GM13976 (cell line): ENCODE data around the gene EEF1B2.
"Not testable (repeated sequence)": the region's sequence is repeated elsewhere in the genome, so short reads cannot be mapped to it uniquely, and the experiment has no call there.

Source experiments
- DNase-seq: peaks from one replicate; pipeline ENCODE4 v3.0.0; 2012; ENCODE audit warnings: low spot score
- in situ Hi-C: fragments of 300-500 bp; cut with MboI; formaldehyde crosslinking; loops from one replicate; pipeline ENCODE4 v1.12.0; 2022; ENCODE audit warnings: low sequenced_read_pairs, mixed read lengths, inconsistent platforms; ENCODE audit not compliant: unreplicated experiment
- TF ChIP-seq, protein P1 (sequence below): IDR thresholded peaks from 2 replicates; pipeline ENCODE4 v1.5.1; 2012; ENCODE audit warnings: borderline replicate concordance, mild to moderate bottlenecking; ENCODE audit not compliant: insufficient read depth; ENCODE audit errors: extremely low read depth, missing control alignments, control extremely low read depth

The EEF1B2 gene

DNA sequence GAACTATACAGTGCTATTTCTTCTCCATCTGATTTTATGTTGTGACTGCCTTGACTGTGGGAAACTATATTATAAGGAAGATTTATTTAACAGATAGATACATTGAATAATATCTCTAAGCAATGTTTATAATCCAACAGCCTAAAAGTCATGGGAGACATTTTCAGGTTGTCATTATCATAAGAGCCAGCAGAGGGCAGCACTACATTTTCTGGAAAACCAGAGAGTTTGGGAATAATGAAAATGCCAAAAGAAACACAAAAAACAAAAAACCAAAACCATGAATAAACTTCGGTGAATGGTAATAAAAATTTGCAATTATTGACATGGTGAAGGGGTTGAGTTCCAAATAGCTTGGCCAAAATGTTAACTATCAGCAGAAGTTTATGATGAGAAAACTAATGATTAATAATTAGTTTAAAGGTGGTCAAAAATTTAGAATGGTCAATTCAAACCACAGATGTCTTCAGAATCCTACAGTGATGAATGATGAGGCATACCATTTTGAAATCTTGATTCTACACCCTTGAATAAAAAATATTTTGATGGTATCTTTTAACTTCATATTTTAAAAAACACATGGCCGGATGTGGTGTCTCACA is 4.7 kb downstream of the EEF1B2 start:
- in situ Hi-C loops = no loop called here
- TF ChIP-seq, protein P1, sequence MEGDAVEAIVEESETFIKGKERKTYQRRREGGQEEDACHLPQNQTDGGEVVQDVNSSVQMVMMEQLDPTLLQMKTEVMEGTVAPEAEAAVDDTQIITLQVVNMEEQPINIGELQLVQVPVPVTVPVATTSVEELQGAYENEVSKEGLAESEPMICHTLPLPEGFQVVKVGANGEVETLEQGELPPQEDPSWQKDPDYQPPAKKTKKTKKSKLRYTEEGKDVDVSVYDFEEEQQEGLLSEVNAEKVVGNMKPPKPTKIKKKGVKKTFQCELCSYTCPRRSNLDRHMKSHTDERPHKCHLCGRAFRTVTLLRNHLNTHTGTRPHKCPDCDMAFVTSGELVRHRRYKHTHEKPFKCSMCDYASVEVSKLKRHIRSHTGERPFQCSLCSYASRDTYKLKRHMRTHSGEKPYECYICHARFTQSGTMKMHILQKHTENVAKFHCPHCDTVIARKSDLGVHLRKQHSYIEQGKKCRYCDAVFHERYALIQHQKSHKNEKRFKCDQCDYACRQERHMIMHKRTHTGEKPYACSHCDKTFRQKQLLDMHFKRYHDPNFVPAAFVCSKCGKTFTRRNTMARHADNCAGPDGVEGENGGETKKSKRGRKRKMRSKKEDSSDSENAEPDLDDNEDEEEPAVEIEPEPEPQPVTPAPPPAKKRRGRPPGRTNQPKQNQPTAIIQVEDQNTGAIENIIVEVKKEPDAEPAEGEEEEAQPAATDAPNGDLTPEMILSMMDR = peak; percentile 44
- no peak for DNase-seq

DNA sequence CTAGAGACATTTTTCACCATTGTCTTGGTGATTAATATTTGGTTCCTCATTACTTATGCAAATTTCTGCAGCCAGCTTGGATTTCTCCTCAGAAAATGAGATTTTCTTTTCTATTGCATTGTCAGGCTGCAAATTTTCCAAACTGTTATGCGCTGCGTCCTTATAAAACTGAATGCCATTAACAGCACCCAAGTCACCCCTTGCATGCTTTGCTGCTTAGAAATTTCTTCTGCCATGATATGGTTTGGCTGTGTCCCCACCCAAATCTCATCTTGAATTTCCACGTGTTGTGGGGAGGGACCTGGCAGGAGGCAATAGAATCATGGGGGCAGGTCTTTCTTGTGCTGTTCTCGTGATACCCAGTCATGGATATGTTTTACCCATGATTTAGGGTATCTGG is 8.5 kb downstream of the EEF1B2 start:
- DNase-seq, in situ Hi-C loops: not testable (repeated sequence)

DNA sequence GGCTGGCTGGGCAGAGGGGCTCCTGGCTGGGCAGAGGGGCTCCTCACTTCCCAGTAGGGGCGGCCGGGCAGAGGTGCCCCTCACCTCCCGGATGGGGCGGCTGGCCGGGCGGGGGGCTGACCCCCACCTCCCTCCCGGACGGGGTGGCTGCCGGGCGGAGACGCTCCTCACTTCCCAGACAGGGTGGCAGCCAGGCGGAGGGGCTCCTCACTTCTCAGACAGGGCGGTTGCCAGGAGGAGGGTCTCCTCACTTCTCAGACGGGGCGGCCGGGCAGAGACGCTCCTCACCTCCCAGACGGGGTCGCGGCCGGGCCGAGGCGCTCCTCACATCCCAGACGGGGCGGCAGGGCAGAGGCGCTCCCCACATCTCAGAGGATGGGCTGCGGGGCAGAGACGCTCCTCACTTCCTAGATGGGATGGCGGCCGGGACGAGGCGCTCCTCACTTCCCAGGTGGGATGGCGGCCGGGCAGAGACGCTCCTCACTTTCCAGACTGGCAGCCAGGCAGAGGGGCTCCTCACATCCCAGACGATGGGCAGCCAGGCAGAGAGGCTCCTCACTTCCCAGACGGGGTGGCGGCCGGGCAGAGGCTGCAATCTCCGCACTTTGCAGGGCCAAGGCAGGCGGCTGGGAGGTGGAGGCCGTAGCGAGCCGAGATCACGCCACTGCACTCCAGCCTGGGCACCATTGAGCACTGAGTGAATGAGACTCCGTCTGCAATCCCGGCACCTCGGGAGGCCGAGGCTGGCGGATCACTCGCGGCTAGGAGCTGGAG is 12.1 kb downstream of the EEF1B2 start:
- in situ Hi-C loops, DNase-seq: not testable (repeated sequence)

DNA sequence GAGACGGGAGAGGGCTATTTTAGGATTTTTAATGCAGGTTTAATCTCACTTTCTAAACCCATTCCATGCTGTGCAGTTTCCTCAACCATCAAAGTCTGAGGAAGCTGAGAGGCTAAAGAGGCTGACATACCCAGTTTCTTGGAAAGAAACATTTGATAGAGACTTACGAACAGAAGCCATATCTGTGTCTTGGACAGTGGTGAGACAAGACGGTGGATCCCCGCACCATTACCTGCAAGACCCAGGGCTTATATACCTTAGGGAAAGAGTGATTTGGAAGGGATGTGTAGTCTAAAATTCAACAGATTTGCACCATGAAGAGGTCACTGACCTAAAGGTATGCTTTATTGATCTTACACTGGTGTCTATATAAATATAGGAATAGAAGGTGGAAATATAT is 13.5 kb downstream of the EEF1B2 start:
- TF ChIP-seq, protein P1 = no peak
- in situ Hi-C loops = no loop called here
- no peak for DNase-seq

DNA sequence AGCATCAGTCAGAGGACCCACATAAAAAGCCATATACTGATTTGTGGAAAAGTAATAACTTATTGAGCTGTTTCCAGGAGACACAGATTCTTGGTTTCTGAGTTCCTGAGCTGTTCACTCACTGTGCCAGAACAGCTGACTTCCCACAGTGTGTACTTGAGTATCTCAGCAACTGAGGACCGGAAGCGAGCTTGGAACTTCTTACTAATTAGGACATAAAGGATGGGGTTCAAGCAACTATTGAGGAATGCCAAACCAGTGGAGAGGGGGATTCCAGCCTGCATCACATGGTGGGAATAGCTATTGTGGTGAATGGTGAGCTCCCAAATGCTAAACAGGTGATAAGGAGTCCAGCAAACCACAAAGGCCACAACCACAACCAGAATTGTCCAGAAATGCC is 16.4 kb downstream of the EEF1B2 start:
- in situ Hi-C loops = no loop called here
- no peak for DNase-seq
- TF ChIP-seq, protein P1 = no peak

DNA sequence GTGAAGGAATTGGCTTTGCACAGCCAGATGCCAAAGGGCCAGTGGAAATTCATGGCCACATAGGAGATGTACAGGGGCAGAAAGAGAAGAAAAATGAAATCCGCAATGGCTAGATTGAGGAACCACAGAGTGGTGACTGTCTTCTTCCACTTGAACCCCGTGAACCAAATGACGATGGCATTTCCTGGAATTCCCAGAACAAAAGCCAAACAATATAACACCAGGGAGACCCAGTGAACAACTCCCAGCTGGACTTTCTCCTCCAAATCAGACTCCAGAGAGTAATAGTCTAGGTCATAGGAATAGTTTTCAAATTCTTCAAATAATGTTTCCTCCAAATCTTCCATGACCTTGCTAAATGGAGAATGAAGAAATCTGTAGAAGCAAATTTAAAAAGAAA is 17.2 kb downstream of the EEF1B2 start:
- in situ Hi-C loops = no loop called here
- DNase-seq = no peak
- TF ChIP-seq, protein P1 = no peak

DNA sequence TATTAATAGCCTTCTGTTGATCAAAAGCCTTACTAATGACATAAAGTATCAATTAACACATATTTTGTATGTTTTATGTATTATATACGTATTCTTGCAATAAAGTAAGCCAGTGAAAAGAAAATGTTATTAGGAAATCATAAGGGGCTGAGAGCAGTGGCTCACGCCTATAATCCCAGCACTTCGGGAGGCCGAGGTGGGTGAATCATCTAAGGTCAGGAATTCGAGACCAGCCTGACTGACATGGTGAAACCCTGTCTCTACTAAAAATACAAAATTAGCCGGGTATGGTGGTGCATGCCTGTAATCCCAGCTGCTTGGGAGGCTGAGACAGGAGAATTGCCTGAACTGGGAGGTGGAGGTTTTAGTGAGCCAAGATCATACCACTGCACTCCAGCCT is 21.8 kb downstream of the EEF1B2 start:
- in situ Hi-C loops, DNase-seq: not testable (repeated sequence)

DNA sequence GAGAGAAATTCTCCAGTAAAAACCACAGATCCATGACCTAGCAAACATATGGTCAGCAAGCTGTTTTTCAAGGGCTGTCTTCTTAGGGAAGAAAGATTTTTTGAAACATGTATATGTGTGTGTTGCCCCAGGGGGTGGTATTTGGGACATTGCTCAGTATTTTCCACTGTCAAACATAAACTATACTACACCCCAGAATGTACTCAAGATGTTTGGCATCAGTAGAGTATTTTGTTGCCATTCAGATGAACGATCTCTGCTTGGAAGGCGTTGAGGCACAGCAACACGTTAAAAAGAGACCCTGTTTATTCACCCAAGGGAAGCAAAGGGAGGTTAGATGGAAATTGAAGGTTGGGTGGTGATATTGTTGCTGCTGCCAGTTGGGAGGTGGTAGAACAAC is 30.0 kb downstream of the EEF1B2 start:
- DNase-seq = no peak
- in situ Hi-C loops = no loop called here
- TF ChIP-seq, protein P1 = no peak
